HG02571 (cell line): ENCODE measurements around the gene TAAR9.

Experiments
- ATAC-seq: cut with Tn5 transposase; IDR thresholded peaks from one replicate; pipeline ENCODE4 v1.9.1; 2021; ENCODE audit warnings: mild to moderate bottlenecking, moderate library complexity; ENCODE audit not compliant: unreplicated experiment

The TAAR9 gene

DNA sequence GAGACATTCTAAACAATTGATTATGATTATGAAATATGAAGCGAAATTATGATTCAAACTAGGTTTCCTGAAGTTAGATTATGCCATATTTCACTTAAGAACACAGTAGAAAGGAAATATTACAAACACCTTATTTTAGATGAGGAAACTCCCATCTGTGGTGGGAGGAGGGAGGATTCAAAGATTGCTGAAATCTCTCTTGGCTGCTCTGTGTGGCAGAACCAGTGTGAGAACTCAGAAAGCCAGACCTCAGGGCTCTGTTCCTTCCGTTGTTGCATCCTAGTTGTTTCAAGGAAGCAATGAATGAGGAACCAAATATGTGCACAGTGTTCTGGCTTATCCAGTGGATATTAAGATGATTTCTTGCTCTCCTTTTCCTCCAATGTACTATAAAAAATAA, 49.3 kb downstream of the TAAR9 start:
- no peak for ATAC-seq
